ENCODE data around the gene MAP7.

The MAP7 gene

DNA sequence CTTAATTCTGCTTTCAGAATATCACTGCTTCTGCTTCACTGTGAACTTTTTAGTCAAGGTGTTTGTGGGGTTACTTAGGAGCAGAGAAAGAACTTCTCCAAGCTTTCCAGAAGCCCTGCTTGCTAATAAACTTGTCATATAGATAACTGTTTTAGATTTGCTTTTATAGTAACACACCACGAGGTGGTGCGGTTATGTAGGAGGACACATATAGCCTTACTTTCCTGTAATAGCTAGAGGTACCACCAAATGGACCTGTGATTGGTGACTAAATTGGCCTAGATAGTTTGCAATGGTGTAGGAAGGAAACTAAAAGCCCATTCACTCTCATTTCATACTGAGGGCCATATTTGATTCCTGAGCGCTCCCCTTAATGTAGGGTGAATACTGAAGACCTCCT lies 208.3 kb downstream of the MAP7 start:
- TF ChIP-seq, protein P1, sequence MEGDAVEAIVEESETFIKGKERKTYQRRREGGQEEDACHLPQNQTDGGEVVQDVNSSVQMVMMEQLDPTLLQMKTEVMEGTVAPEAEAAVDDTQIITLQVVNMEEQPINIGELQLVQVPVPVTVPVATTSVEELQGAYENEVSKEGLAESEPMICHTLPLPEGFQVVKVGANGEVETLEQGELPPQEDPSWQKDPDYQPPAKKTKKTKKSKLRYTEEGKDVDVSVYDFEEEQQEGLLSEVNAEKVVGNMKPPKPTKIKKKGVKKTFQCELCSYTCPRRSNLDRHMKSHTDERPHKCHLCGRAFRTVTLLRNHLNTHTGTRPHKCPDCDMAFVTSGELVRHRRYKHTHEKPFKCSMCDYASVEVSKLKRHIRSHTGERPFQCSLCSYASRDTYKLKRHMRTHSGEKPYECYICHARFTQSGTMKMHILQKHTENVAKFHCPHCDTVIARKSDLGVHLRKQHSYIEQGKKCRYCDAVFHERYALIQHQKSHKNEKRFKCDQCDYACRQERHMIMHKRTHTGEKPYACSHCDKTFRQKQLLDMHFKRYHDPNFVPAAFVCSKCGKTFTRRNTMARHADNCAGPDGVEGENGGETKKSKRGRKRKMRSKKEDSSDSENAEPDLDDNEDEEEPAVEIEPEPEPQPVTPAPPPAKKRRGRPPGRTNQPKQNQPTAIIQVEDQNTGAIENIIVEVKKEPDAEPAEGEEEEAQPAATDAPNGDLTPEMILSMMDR (IDR thresholded peaks at IDR 0.05; ENCODE audit: low read depth, low read length), result no peak
- no peak overlapping the region for H3K4me3 ChIP-seq (ENCODE audit: low read depth, low read length)

- TF ChIP-seq, protein P1 (IDR thresholded peaks at IDR 0.05; ENCODE audit: low read depth, low read length), result no peak
- no peak overlapping the region for H3K4me3 ChIP-seq (ENCODE audit: low read depth, low read length)
Observed at GRCh38 chr6:136341367-136341766, 208.9 kb downstream of the MAP7 start.

GRCh38 chr6:136338486-136338885 lies 211.7 kb downstream of the MAP7 start:
- TF ChIP-seq, protein P1 (IDR thresholded peaks at IDR 0.05; ENCODE audit: low read depth, low read length), result no peak
- no peak overlapping the region for H3K4me3 ChIP-seq (ENCODE audit: low read depth, low read length)

DNA sequence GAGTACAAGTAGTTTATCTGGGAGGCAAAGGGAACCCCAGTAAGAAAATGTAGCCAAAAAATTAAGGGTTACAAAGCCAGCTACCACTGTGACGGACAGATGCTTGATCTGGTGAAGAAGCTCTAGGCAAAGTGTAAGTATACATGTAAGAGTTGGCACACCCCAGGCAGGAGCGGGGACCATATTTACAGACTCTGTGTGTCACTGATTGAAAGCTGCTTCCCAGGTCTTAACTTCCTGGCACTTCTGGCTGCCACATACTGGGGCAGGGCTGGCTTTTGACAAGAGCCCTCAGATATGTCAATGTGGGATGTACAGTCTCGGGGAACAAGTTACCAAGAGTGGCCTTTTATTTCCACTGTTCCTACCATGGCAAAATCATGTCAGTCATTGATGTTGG lies 212.6 kb downstream of the MAP7 start:
- H3K4me3 ChIP-seq (ENCODE audit: low read depth, low read length), result no peak overlapping the region
- TF ChIP-seq, protein P1 (IDR thresholded peaks at IDR 0.05; ENCODE audit: low read depth, low read length), result no peak

DNA sequence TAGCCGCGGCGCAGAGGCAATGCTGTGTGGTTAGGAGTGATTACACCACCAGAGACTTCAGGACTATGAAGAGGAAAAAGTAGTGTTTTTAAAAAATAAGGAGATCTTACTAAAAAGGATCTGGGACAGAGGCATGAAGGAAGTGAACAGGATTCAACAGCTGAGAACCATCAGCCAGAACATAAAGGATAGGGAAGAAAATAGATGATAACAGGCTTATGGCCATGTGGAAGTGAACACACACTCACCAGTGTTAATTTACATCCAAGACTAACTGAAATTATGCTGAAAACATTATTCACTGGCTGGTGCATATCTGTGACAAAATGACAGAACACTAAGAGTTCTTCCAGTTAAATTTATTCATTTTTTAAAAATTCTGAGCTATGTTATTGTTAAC lies 213.1 kb downstream of the MAP7 start:
- TF ChIP-seq, protein P1 (IDR thresholded peaks at IDR 0.05; ENCODE audit: low read depth, low read length), result no peak
- H3K4me3 ChIP-seq (ENCODE audit: low read depth, low read length), result no peak overlapping the region

GRCh38 chr6:136335736-136336363 lies 214.4 kb downstream of the MAP7 start:
- H3K4me3 ChIP-seq (ENCODE audit: low read depth, low read length), result no peak overlapping the region
- TF ChIP-seq, protein P1 (IDR thresholded peaks at IDR 0.05; ENCODE audit: low read depth, low read length), result no peak

DNA sequence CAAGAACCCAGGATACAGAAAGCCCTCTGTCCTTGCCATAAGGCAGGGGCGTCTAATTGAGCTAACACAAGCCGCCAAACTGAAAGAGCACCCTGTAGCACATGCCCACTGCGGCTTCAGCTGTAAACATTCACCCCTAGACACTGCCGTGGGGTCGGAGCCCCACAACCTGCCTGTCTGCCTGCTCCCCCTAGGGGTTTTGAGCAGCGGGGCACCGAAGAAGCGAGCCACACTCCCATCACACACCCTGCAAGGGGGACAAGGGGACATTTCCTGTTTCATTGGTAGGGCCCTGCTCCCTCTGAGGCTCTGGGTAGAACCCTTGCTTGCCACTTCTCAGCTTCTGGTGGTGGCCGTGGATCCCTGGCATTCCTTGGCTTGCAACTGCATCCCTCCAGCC lies 215.4 kb downstream of the MAP7 start:
- H3K4me3 ChIP-seq (ENCODE audit: low read depth, low read length), result no peak overlapping the region
- TF ChIP-seq, protein P1 (IDR thresholded peaks at IDR 0.05; ENCODE audit: low read depth, low read length), result no peak
